GM23248 (cell line): ENCODE measurements around the gene TNFRSF18.

Experiments used
- EZH2 ChIP-seq: fragments of 200-600 bp; sonication (generic); IDR thresholded peaks from 2 replicates; pipeline ENCODE4 v1.6.1; 2018; ENCODE audit warnings: antibody characterized with exemption, mild to moderate bottlenecking; ENCODE audit not compliant: insufficient read depth, poor library complexity, severe bottlenecking
- EZH2phosphoT487 ChIP-seq: fragments of 200-600 bp; sonication (generic); IDR thresholded peaks from 2 replicates; pipeline ENCODE4 v1.6.1; 2018; ENCODE audit warnings: antibody characterized with exemption, moderate library complexity, mild to moderate bottlenecking, low read depth; ENCODE audit not compliant: insufficient read depth

DNA sequence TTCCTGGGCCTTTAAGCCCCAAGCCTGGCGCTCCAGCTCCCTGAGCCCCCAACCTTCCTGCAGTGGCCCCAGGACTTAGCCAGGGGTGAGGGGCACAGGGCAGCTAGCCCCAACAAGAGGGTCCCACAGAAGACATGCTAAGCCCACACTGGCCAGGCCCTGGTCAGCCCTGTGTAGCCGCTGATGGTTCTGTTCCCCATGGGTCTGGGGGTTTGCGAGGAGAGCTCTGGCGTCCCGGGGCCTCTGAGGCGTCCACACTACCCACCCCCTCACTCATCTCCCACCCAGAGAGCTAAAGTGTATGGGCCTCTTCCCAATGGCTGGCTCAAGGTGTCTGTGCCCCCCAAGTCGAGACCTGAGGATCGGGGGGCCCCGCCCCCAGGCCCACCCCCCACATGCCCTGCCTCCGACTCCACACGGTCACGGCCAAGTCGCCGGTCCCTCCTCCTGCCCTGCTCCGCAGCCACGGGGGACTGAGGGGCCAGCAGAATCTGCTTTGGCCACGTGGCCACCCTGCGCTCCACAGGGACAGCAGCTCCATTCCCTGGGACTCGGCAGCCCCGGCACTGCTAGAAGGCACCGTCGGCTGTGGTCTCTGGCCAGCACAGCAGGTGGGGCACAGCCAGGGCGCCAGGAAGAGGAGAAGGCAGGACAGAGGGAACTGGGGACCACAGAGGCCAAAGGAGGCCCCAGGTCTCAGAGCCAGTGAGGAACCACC, 7.8 kb downstream of the TNFRSF18 start:
- TF ChIP-seq EZH2 (no peak), EZH2phosphoT487 (no peak)
